Neural progenitor cell (in vitro differentiated cells): Measurements from ENCODE around the gene GRIK3. TPM values are rescaled to one million over a fixed set of nuclear protein-coding genes. Genes with fewer than 3 reads are reported as not detected.
A peak's percentile ranks its signal among the peaks of the same experiment; 100 is the strongest.

Experiments used
- DNase-seq: peaks from one replicate; pipeline ENCODE4 v3.0.0-alpha.2; 2016; ENCODE audit warnings: low spot score
- H2AFZ ChIP-seq: fragments of 200-600 bp; sonication (generic); replicated peaks from 2 replicates; pipeline ENCODE4 v1.6.1; 2016; ENCODE audit warnings: antibody characterized with exemption
- H3F3A ChIP-seq: fragments of 200-600 bp; sonication (generic); 2 replicates; pipeline ENCODE4 v1.6.1; 2016; ENCODE audit warnings: antibody characterized with exemption, low read depth
- H3K27ac ChIP-seq: fragments of 200-600 bp; sonication (generic); 2 replicates; pipeline ENCODE4 v1.5.1; 2016; ENCODE audit warnings: mild to moderate bottlenecking
- H3K27me3 ChIP-seq: fragments of 200-600 bp; sonication (generic); 2 replicates; pipeline ENCODE4 v1.6.1; 2016; ENCODE audit warnings: mild to moderate bottlenecking, moderate library complexity
- H3K36me3 ChIP-seq: fragments of 200-600 bp; sonication (generic); 2 replicates; pipeline ENCODE4 v1.5.1; 2016
- H3K4me1 ChIP-seq: fragments of 200-600 bp; sonication (generic); 2 replicates; pipeline ENCODE4 v1.6.1; 2016; ENCODE audit warnings: mixed run types
- H3K4me2 ChIP-seq: fragments of 200-600 bp; sonication (generic); 2 replicates; pipeline ENCODE4 v1.6.1; 2016
- H3K4me3 ChIP-seq: fragments of 200-600 bp; sonication (generic); 2 replicates; pipeline ENCODE4 v1.5.1; 2016
- H3K79me2 ChIP-seq: fragments of 200-600 bp; sonication (generic); 2 replicates; pipeline ENCODE4 v1.6.1; 2016; ENCODE audit warnings: low read depth
- H3K9ac ChIP-seq: fragments of 200-600 bp; sonication (generic); 2 replicates; pipeline ENCODE4 v1.6.1; 2016
- H3K9me3 ChIP-seq: fragments of 200-600 bp; sonication (generic); 2 replicates; pipeline ENCODE4 v1.5.1; 2016; ENCODE audit warnings: low read depth
- H4K20me1 ChIP-seq: fragments of 200-600 bp; sonication (generic); 2 replicates; pipeline ENCODE4 v1.6.1; 2016; ENCODE audit warnings: low read depth
- H3K27ac Mint-ChIP-seq: 3 replicates; pipeline ENCODE4 v1.8.0; 2021; ENCODE audit warnings: mixed read lengths
- H3K27me3 Mint-ChIP-seq: 2 replicates; pipeline ENCODE4 v1.8.0; 2022; ENCODE audit warnings: low read depth, mild to moderate bottlenecking, inconsistent platforms, moderate library complexity, mixed read lengths; ENCODE audit not compliant: insufficient read depth
- H3K36me3 Mint-ChIP-seq: 3 replicates; pipeline ENCODE4 v1.8.0; 2021; ENCODE audit warnings: mixed read lengths
- H3K4me1 Mint-ChIP-seq: 3 replicates; pipeline ENCODE4 v1.8.0; 2021; ENCODE audit warnings: mixed read lengths
- H3K4me3 Mint-ChIP-seq: 3 replicates; pipeline ENCODE4 v1.8.0; 2021; ENCODE audit warnings: mild to moderate bottlenecking, moderate library complexity, mixed read lengths
- H3K9me3 Mint-ChIP-seq: 3 replicates; pipeline ENCODE4 v1.8.0; 2020; ENCODE audit warnings: mixed read lengths
- EZH2 ChIP-seq: fragments of 200-600 bp; sonication (generic); IDR thresholded peaks from 2 replicates; pipeline ENCODE4 v1.6.1; 2017; ENCODE audit warnings: antibody characterized with exemption, mild to moderate bottlenecking, moderate library complexity
- EZH2phosphoT487 ChIP-seq: fragments of 200-600 bp; sonication (generic); IDR thresholded peaks from 2 replicates; pipeline ENCODE4 v1.6.1; 2017; ENCODE audit warnings: antibody characterized with exemption
- total RNA-seq: library from RNA; depleted of rRNA; stranded (reverse); fragments of >200 nt; gene quantifications from 2 replicates; pipeline ENCODE4 v1.2.3, GENCODE V29; 2015; ENCODE audit warnings: low replicate concordance
- TF ChIP-seq, protein P1 (sequence below): fragments of 200-600 bp; sonication (generic); IDR thresholded peaks from 2 replicates; pipeline ENCODE4 v1.5.1; 2017; ENCODE audit warnings: antibody characterized with exemption, mild to moderate bottlenecking

The GRIK3 gene
- total RNA-seq, 1 donor from 2014 or later = 1.7 TPM

DNA sequence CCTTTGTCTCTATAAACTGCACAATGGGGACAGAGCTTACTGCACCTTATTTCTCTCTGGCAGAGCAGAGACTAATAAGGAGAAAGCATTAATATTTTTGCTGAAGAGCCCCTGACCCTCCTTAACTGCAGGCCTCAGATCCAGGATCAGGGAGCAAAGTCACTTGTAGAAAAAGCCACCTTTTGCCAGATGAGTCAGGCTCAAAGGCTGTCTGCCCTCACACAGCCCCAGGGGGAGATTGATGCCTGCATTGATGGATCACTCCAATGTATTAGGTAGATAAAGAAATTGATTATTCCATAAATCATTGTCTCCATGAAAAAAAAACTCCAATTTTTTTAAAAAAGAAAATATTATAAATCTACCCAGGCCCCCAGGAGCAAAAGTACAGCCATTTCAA, 15.8 kb downstream of the GRIK3 start:
- Histone ChIP-seq H3K9ac (no peak overlapping the region), H3K79me2 (no peaks in the 10 kb centered on the region), H4K20me1 (peaks cover 14% of the 10 kb centered on the region), H3F3A (no peaks in the 10 kb centered on the region), H3K4me1 (peaks cover 6% of the 10 kb centered on the region), H3K4me3 (no peak overlapping the region), H3K4me2 (no peak overlapping the region), H2AFZ (no peak overlapping the region), H3K27ac (no peak overlapping the region), H3K36me3 (no peaks in the 10 kb centered on the region), H3K9me3 (no peaks in the 10 kb centered on the region), H3K27me3 (no peaks in the 10 kb centered on the region)
- no peak overlapping the region for H3K4me3 Mint-ChIP-seq
- no peak overlapping the region for H3K27ac Mint-ChIP-seq
- TF ChIP-seq EZH2 (no peak), EZH2phosphoT487 (no peak)
- no peak for DNase-seq
- no peaks in the 10 kb centered on the region for H3K9me3 Mint-ChIP-seq
- H3K27me3 Mint-ChIP-seq = no peaks in the 10 kb centered on the region
- H3K36me3 Mint-ChIP-seq = no peaks in the 10 kb centered on the region
- no peaks in the 10 kb centered on the region for H3K4me1 Mint-ChIP-seq

GRCh38 chr1:37017720-37018119, 16.6 kb downstream of the GRIK3 start:
- peaks cover 13% of the 10 kb centered on the region for H4K20me1 ChIP-seq
- Mint-ChIP-seq H3K4me1 (no peaks in the 10 kb centered on the region), H3K9me3 (no peaks in the 10 kb centered on the region), H3K4me3 (no peak overlapping the region), H3K27ac (no peak overlapping the region), H3K36me3 (no peaks in the 10 kb centered on the region), H3K27me3 (no peaks in the 10 kb centered on the region)
- no peaks in the 10 kb centered on the region for H3K36me3 ChIP-seq
- no peak overlapping the region for H2AFZ ChIP-seq
- no peak overlapping the region for H3K27ac ChIP-seq
- no peak overlapping the region for H3K9ac ChIP-seq
- no peak overlapping the region for H3K4me3 ChIP-seq
- DNase-seq = no peak
- H3K27me3 ChIP-seq = no peaks in the 10 kb centered on the region
- TF ChIP-seq, protein P1, sequence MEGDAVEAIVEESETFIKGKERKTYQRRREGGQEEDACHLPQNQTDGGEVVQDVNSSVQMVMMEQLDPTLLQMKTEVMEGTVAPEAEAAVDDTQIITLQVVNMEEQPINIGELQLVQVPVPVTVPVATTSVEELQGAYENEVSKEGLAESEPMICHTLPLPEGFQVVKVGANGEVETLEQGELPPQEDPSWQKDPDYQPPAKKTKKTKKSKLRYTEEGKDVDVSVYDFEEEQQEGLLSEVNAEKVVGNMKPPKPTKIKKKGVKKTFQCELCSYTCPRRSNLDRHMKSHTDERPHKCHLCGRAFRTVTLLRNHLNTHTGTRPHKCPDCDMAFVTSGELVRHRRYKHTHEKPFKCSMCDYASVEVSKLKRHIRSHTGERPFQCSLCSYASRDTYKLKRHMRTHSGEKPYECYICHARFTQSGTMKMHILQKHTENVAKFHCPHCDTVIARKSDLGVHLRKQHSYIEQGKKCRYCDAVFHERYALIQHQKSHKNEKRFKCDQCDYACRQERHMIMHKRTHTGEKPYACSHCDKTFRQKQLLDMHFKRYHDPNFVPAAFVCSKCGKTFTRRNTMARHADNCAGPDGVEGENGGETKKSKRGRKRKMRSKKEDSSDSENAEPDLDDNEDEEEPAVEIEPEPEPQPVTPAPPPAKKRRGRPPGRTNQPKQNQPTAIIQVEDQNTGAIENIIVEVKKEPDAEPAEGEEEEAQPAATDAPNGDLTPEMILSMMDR = peak; percentile 46
- TF ChIP-seq EZH2phosphoT487 (no peak), EZH2 (no peak)
- H3F3A ChIP-seq = no peaks in the 10 kb centered on the region
- peaks cover 6% of the 10 kb centered on the region for H3K4me1 ChIP-seq
- H3K79me2 ChIP-seq = no peaks in the 10 kb centered on the region
- H3K4me2 ChIP-seq = no peak overlapping the region
- H3K9me3 ChIP-seq = no peaks in the 10 kb centered on the region

DNA sequence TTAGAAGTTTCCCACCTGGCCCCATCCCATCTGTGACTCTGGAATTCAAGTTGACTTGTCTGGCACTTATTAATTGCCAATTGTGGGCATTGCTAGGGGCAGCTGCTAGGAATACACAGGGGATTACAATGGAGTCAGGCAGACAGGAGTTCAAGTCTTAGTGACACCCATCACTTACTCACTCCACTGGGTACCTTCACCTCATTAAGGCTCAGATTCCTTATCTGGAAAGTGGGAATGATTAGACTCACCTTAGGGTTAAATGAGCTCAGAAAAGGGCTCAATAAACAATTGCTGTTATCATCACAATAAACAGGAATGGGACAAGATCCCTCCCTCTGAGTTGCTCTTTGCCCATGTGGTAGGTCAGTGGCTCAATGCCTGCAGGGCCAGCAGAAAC, 18.2 kb downstream of the GRIK3 start:
- no peak overlapping the region for H3K27ac Mint-ChIP-seq
- no peak overlapping the region for H3K4me2 ChIP-seq
- H3K36me3 Mint-ChIP-seq = no peaks in the 10 kb centered on the region
- peaks cover 6% of the 10 kb centered on the region for H3K4me1 ChIP-seq
- DNase-seq = no peak
- no peak overlapping the region for H3K4me3 ChIP-seq
- no peaks in the 10 kb centered on the region for H3K79me2 ChIP-seq
- no peaks in the 10 kb centered on the region for H3K36me3 ChIP-seq
- peaks cover under 1% of the 10 kb centered on the region for H3K27me3 Mint-ChIP-seq
- H4K20me1 ChIP-seq = no peaks in the 10 kb centered on the region
- H3K9ac ChIP-seq = no peak overlapping the region
- no peaks in the 10 kb centered on the region for H3K9me3 Mint-ChIP-seq
- no peaks in the 10 kb centered on the region for H3K9me3 ChIP-seq
- no peaks in the 10 kb centered on the region for H3K27me3 ChIP-seq
- H2AFZ ChIP-seq = no peak overlapping the region
- no peaks in the 10 kb centered on the region for H3K4me1 Mint-ChIP-seq
- no peaks in the 10 kb centered on the region for H3F3A ChIP-seq
- no peak for TF ChIP-seq EZH2
- TF ChIP-seq, protein P1 = no peak
- TF ChIP-seq EZH2phosphoT487 = no peak
- H3K4me3 Mint-ChIP-seq = no peak overlapping the region
- no peak overlapping the region for H3K27ac ChIP-seq

DNA sequence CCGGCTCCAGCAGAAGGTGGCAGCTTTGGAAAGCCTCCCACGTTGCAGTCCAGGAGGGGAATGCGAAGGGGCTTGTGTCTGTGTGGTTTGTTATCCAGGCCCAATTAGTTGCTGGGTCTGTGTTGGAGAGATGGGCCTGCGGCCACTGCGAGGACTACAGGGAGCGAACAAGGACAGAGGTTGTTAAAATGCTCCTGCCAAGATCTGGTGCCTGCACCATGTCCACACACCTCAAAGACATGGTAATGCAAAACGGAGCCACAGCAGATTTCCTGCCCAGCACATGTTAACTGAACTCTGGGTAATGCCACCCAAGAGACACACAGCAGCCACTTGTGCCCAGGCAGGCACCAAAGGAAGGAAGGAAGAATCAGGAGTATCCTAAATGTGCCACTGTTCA, 18.6 kb downstream of the GRIK3 start:
- H3K27me3 Mint-ChIP-seq = peaks cover 3% of the 10 kb centered on the region
- no peaks in the 10 kb centered on the region for H3K4me1 Mint-ChIP-seq
- no peak overlapping the region for H3K27ac ChIP-seq
- H3K9me3 Mint-ChIP-seq = no peaks in the 10 kb centered on the region
- H3K9me3 ChIP-seq = no peaks in the 10 kb centered on the region
- DNase-seq = no peak
- H3F3A ChIP-seq = no peaks in the 10 kb centered on the region
- no peak overlapping the region for H3K4me3 ChIP-seq
- no peaks in the 10 kb centered on the region for H3K79me2 ChIP-seq
- H3K27ac Mint-ChIP-seq = no peak overlapping the region
- no peak overlapping the region for H3K9ac ChIP-seq
- no peak overlapping the region for H3K4me2 ChIP-seq
- TF ChIP-seq, protein P1 = no peak
- TF ChIP-seq EZH2phosphoT487 (no peak), EZH2 (no peak)
- H3K36me3 Mint-ChIP-seq = no peaks in the 10 kb centered on the region
- no peak overlapping the region for H2AFZ ChIP-seq
- H3K27me3 ChIP-seq = no peaks in the 10 kb centered on the region
- no peaks in the 10 kb centered on the region for H3K36me3 ChIP-seq
- H4K20me1 ChIP-seq = no peaks in the 10 kb centered on the region
- peaks cover 6% of the 10 kb centered on the region for H3K4me1 ChIP-seq
- no peak overlapping the region for H3K4me3 Mint-ChIP-seq
